H7 (cell line): ENCODE data around the gene SLX4IP. TPM values are rescaled to one million over a fixed set of nuclear protein-coding genes. Genes with fewer than 3 reads are reported as not detected.
"Not testable (repeated sequence)": the region's sequence is repeated elsewhere in the genome, so short reads cannot be mapped to it uniquely, and the experiment has no call there.

ENCODE experiments used
- DNase-seq: peaks from one replicate; pipeline ENCODE4 v3.0.0; 2012
- H3K27me3 ChIP-seq: 2 replicates; pipeline ENCODE4 v1.6.0; 2011; ENCODE audit warnings: mild to moderate bottlenecking, low read length; ENCODE audit not compliant: control insufficient read depth, insufficient read depth
- H3K36me3 ChIP-seq: replicated peaks from 2 replicates; pipeline ENCODE4 v1.5.1; 2011; ENCODE audit warnings: low read length; ENCODE audit not compliant: control insufficient read depth, insufficient read depth
- H3K4me3 ChIP-seq: 2 replicates; pipeline ENCODE4 v1.5.1; 2011; ENCODE audit warnings: low read depth, mild to moderate bottlenecking, control low read depth, low read length, moderate library complexity; ENCODE audit not compliant: insufficient read depth
- total RNA-seq: library from RNA; depleted of rRNA; stranded (reverse); fragments of >200 nt; shearing (Covaris generic); gene quantifications from 2 replicates; pipeline ENCODE4 v1.2.3, GENCODE V29; 2014

SLX4IP gene
- total RNA-seq, 1 experiment from 2014 or later = 3.9 TPM

- DNase-seq = no peak
- Histone ChIP-seq H3K27me3 (no peaks in the 10 kb centered on the region), H3K36me3 (peaks cover 6% of the 10 kb centered on the region; the same call in 1 of the 2 replicates), H3K4me3 (no peak overlapping the region)
Measured at GRCh38 chr20:10412591-10413408, 22.3 kb upstream of the SLX4IP start.

DNA sequence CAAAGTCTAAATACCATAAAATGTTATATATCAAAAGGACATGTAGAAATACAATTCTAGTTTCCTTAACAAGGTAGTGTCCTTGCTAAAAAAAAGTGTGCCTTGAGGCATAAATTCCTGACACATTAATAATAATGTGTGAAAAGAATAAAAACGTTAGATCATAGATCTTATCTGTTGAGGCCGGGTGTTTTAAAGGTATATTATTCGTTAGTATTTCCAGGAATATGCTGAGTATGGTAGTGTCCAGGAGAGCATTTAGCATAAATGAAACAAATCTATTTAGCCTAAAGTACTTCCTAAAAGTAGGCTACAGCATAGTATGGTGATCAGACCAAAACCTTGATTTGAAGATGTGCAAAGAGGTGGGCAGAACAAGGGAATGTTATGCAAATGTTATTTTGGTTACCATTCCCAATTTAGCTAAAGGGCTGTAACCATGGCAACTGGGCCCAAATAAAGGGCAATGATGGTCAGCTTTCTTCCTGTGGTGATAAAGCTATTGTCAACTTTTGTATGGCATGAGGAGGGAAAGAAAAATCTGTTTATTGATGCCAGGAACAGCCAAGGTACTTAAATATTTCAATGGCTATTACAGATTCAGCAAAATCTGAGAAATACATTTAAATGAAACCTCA, 20.0 kb upstream of the SLX4IP start:
- Histone ChIP-seq H3K4me3 (no peak overlapping the region), H3K27me3 (no peaks in the 10 kb centered on the region), H3K36me3 (peaks cover 6% of the 10 kb centered on the region; the same call in 1 of the 2 replicates)
- DNase-seq = peak; percentile 13

GRCh38 chr20:10417218-10417617, 17.9 kb upstream of the SLX4IP start:
- H3K27me3 ChIP-seq, H3K4me3 ChIP-seq, DNase-seq, H3K36me3 ChIP-seq: not testable (repeated sequence)

DNA sequence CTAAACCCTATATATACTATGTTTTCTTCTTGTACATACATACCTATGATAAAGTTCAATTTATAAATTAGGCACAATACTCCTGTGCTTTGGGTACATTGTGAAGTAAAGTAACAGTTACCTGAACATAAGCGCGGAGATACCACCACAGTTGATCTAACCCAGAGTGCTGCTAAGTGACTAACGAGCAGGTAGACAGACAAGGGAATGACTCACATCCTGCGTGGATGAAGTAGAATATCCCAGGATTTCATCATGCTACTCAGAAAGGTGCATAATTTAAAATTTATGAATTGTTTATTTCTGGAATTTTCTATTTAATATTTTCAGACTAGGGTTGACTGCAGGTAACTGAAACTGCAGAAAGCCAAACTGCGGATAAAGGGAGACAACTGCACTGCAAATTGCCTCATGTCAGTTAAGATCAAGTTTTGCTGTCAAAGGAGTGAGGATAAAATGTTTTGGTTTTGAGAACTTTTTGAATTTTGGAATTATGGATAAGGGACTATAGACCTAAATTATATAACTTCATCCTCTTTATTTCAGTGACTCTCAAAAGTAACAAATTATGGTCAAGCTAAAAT, 15.5 kb upstream of the SLX4IP start:
- Histone ChIP-seq H3K4me3 (no peak overlapping the region), H3K36me3 (peaks cover 3% of the 10 kb centered on the region; the same call in 1 of the 2 replicates), H3K27me3 (no peaks in the 10 kb centered on the region)
- DNase-seq = no peak

DNA sequence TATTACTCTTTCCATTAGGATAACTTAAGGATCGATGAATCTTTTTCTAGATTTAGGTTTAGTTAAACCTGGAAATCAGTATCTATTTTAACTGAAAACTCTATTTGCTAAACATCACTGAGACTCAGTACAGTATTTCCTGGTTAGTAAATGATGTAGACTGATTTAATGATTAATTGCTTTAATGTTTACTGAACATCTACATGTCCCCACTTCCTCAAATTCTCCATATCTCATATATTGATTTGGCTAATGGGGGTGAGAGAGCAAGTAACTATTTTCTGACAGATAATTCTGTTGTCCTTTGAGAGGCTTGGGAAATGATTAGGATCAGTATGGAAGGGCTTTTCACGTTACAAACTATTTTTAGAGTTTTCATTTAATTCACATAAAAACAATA, 11.4 kb upstream of the SLX4IP start:
- Histone ChIP-seq H3K36me3 (no peaks in the 10 kb centered on the region), H3K4me3 (no peak overlapping the region), H3K27me3 (no peaks in the 10 kb centered on the region)
- DNase-seq = no peak

GRCh38 chr20:10427060-10427692, 7.9 kb upstream of the SLX4IP start:
- DNase-seq = peak; percentile 37
- H3K27me3 ChIP-seq = no peaks in the 10 kb centered on the region

DNA sequence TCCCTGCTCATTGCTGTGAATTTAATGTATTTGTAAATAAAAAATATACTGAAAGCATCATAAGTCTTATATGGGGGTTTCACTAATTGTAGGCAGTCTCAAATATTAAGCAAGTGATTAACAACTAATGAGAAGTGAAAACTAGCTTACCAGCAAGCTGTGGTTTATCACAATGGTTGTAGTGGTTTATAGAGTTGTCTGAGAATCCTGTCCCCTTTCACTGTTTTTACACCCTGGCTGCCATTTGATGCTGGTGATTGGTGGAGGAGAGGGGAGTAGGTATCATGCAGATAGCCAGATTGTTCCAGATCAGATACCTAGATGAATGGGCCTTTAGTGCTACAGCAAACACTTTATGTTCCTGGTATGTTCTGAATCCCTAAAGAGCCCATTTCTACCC, 7.1 kb upstream of the SLX4IP start:
- Histone ChIP-seq H3K4me3 (no peak overlapping the region), H3K27me3 (no peaks in the 10 kb centered on the region), H3K36me3 (no peaks in the 10 kb centered on the region)
- no peak for DNase-seq

More at GRCh38 chr20:10427060-10427692, 7.9 kb upstream of the SLX4IP start:
- Histone ChIP-seq H3K4me3 (no peak overlapping the region), H3K36me3 (no peaks in the 10 kb centered on the region)

GRCh38 chr20:10429443-10429981, 5.6 kb upstream of the SLX4IP start:
- Histone ChIP-seq H3K4me3 (no peak overlapping the region), H3K27me3 (no peaks in the 10 kb centered on the region), H3K36me3 (no peaks in the 10 kb centered on the region)
- no peak for DNase-seq

DNA sequence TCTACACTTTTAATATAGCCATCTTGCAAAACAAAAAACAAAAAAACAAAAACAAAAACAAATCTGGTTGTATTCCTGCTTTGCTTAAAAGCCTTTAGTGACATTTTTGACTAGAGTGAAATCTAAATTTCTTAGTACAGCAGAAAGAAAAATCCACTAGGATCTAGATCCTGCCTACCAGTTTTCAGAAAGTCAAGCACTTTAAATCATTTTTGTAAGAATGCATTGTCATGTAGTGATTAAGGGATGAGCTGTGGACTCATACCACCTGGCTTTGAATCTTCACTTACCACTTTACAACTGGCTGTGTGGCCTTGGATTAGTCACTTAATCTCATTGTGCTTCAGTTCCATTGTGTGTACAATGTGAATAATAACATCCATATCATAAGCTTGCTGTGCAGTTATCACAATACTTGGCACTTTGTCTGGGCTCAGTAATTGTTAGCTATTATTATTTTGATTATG, 5.1 kb upstream of the SLX4IP start:
- no peak for DNase-seq

DNA sequence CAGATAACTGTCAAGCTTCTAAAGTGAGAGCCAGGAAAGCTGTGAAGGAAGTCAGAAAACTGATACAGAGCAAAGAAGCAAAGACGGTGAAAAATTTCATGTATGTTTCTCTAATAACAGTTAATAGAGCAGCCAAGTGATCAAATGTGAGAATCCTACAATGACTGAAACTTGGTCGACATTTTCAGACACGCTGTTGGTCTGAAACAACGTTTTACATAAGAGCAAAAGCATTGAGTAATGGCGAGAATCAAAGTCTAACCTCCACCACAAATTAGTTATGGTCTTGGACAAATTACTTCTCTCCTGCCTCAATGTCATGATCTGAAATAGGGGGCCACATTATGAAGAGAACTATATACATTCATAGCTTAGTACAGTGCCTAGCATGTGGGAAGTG, 4.4 kb upstream of the SLX4IP start:
- no peaks in the 10 kb centered on the region for H3K36me3 ChIP-seq
- no peak overlapping the region for H3K4me3 ChIP-seq
- H3K27me3 ChIP-seq = no peaks in the 10 kb centered on the region
- DNase-seq = no peak

More for the DNA sequence above, 5.1 kb upstream of the SLX4IP start:
- Histone ChIP-seq H3K4me3 (no peak overlapping the region), H3K27me3 (no peaks in the 10 kb centered on the region), H3K36me3 (no peaks in the 10 kb centered on the region)

GRCh38 chr20:10432079-10432478, 3.0 kb upstream of the SLX4IP start:
- H3K36me3 ChIP-seq = no peaks in the 10 kb centered on the region
- DNase-seq = no peak
- no peak overlapping the region for H3K4me3 ChIP-seq
- no peaks in the 10 kb centered on the region for H3K27me3 ChIP-seq

GRCh38 chr20:10433014-10433622, 2.0 kb upstream of the SLX4IP start:
- H3K4me3 ChIP-seq = peak overlapping the region; percentile 91
- H3K36me3 ChIP-seq = no peaks in the 10 kb centered on the region
- DNase-seq = no peak
- no peaks in the 10 kb centered on the region for H3K27me3 ChIP-seq

DNA sequence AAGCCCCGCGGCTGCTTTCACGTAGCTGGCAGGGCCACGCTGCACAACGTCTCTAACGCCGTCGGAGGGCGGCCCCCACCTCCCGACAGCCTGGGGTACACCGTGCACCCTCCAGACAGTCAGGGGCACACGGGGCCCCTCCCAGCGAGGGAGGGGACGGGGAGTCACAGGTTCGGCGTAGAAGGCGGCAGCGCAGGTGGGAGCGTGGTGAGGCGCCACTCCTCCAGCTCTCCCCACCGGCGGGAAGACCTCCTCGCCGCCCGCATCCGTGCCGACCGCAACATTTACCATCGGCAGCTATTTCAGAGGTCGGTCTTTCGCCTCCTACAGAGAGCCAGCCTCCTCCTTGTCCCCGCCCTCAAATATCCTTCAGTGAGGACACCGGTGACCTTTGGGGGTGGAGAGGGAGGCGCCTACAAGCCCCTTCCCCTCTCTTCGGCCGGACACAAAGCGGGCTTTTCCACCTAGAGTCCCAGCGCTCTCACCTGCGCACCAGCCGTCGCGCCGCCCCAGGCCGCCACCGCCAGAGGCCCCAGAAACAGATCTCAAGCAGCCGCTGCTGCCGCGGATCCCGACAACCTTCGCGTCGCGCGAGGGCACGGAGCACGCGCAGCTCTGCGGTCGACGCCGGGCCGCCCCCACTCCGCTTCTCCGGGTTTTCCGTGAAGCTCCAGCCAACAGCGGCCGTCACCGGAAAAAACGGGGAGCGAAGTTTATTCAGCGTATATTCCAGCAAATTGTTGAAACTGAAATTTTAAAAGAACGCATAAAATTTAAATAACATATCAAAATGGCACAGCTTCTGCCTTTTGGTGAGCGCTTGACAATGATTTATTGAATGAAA, 1.3 kb upstream of the SLX4IP start, which contains the start of gene MKKS:
Gene MKKS (minus strand): TSS at position 600 of the 844 bp plus-strand sequence. CDS start 20,708 bp downstream, outside the sequence.
- no peaks in the 10 kb centered on the region for H3K27me3 ChIP-seq
- DNase-seq = peak; percentile 87
- no peaks in the 10 kb centered on the region for H3K36me3 ChIP-seq
- peak within 1 kb of the TSS; percentile 91 for H3K4me3 ChIP-seq
